PC-9 (cell line): ENCODE results near the gene FNDC1.

Experiments used
- EZH2 ChIP-seq: fragments of 200-600 bp; sonication (generic); IDR thresholded peaks from 2 replicates; pipeline ENCODE4 v1.8.0; 2017; ENCODE audit warnings: antibody characterized with exemption, low read depth
- TF ChIP-seq, protein P1 (sequence below): fragments of 200-600 bp; sonication (generic); conservative IDR thresholded peaks from 2 replicates; pipeline ENCODE4 v1.6.1; 2017; ENCODE audit warnings: mixed run types, antibody characterized with exemption, mild to moderate bottlenecking, moderate library complexity

DNA sequence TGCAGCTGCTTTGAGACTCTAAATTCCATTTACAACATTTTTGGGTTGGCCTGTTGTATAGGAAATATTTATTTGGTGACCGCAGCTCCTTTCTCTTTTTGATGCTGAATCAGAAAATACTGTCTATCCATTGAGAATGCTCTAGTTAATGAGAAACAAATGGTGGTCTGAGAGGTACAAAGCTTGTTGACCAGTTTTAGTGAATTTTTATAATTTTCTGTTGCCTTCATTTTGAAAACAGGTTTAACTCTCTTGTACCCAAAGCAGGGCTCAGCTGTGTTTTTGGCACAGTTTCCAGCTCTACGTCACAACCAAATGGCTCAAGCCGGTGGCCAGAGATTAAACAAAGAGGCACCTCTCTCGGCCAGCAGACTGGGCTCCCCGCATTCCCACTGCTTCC, 113.2 kb downstream of the FNDC1 start:
- TF ChIP-seq, protein P1, sequence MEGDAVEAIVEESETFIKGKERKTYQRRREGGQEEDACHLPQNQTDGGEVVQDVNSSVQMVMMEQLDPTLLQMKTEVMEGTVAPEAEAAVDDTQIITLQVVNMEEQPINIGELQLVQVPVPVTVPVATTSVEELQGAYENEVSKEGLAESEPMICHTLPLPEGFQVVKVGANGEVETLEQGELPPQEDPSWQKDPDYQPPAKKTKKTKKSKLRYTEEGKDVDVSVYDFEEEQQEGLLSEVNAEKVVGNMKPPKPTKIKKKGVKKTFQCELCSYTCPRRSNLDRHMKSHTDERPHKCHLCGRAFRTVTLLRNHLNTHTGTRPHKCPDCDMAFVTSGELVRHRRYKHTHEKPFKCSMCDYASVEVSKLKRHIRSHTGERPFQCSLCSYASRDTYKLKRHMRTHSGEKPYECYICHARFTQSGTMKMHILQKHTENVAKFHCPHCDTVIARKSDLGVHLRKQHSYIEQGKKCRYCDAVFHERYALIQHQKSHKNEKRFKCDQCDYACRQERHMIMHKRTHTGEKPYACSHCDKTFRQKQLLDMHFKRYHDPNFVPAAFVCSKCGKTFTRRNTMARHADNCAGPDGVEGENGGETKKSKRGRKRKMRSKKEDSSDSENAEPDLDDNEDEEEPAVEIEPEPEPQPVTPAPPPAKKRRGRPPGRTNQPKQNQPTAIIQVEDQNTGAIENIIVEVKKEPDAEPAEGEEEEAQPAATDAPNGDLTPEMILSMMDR: no peak
- TF ChIP-seq EZH2: no peak
